ENCODE measurements around the gene DMGDH.

- TF ChIP-seq POLR2A (IDR thresholded peaks at IDR 0.05): no peak
- TF ChIP-seq, protein P1, sequence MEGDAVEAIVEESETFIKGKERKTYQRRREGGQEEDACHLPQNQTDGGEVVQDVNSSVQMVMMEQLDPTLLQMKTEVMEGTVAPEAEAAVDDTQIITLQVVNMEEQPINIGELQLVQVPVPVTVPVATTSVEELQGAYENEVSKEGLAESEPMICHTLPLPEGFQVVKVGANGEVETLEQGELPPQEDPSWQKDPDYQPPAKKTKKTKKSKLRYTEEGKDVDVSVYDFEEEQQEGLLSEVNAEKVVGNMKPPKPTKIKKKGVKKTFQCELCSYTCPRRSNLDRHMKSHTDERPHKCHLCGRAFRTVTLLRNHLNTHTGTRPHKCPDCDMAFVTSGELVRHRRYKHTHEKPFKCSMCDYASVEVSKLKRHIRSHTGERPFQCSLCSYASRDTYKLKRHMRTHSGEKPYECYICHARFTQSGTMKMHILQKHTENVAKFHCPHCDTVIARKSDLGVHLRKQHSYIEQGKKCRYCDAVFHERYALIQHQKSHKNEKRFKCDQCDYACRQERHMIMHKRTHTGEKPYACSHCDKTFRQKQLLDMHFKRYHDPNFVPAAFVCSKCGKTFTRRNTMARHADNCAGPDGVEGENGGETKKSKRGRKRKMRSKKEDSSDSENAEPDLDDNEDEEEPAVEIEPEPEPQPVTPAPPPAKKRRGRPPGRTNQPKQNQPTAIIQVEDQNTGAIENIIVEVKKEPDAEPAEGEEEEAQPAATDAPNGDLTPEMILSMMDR (IDR thresholded peaks at IDR 0.05): no peak
Observed at GRCh38 chr5:79077680-79078365, 8.3 kb upstream of the DMGDH start.

Data from sigmoid colon (tissue), 3 donors.